HUDEP-2 (cell line): Measurements from ENCODE around the gene ARIH2.

Experiments used
- DNase-seq, 76 experiments: peaks; one replicate each; lab custom pipeline; 2025; ENCODE audit not compliant: unreplicated experiment in 76 of 76; lab: John Stamatoyannopoulos, UW

Gene ARIH2

GRCh38 chr3:49016414-49017228, 98.0 kb downstream of the ARIH2 start:
- DNase-seq, result no peak

DNA sequence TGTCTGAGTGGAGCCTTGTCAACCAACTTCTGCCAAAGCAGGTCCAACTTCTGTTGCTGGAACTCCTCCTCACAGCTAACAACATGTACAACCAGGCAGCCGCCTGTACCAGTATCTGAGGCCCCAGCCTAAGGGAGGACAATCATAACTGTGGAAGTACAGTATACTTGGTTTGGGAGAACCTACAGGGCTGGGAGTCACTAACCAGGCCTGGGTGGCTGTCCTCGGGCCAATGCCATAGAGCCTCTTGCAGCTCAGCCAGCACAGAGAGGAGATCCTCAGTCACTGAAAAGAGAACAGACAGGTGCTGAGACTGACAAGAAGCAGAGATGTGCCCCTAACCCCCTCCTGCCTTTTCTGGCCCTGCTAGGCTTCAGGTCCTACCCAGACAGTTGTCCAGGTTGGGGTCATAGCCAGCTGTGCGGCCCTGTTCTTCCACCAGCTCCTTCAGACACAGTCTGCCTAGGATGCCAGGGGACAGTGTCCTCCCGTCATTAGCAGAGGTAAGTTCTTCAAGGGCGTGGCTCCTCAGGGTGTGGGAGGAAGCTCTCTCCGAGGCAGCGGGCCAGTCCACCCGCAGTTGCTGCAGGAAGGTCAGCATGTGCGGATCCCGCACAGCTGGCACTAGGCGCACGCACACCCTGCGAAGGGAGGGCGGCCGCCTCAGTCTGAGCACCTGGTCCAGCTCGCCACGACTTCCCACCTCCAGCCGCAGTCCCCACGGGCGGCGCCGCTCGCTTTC, 98.8 kb downstream of the ARIH2 start:
- peak in 23 of 76 experiments; percentile 10 to 59 (median 27) for DNase-seq

DNA sequence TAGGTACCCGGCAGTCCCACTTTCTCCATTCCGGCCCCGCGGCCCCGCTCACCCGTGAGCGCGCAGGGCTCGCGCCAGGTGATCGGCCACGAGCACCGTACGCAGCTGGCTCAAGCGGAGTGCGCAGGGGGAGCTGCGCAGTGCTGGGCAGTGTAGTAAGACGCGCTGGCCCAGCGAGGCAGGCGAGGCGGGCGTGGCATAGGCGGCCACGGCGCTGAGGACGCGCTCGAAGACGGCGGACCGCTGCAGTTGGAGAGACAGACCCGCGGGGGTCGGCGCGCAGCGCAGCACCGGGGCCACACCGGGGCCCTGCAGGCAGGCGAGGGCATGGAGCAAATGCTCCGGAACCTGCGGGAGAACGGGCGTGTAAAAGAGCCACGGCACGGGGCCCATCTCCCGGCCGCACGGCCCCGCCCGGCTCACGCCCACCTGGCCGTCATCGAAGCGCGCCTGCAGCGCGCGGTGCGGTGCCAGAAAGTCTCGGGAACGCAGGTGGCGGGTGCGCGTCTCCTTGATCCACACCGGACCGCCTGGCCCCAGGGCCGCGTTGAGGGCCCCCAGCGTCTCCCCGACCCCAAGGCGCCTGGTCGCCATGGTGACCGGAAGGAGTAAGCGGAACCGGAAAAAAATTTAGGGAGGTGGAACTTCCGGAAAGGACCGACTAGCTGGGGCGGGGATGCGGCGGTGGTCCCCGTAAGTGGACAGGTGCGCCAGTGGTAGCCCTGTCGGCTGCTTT, 99.5 kb downstream of the ARIH2 start, which contains the start of gene DALRD3:
TSS of gene DALRD3 (minus strand) at position 610 of the 736 bp plus-strand sequence. CDS start at position 594, 16 bp downstream.
- DNase-seq, result peak in 63 of 76 experiments; percentile 13 to 81 (median 48)

DNA sequence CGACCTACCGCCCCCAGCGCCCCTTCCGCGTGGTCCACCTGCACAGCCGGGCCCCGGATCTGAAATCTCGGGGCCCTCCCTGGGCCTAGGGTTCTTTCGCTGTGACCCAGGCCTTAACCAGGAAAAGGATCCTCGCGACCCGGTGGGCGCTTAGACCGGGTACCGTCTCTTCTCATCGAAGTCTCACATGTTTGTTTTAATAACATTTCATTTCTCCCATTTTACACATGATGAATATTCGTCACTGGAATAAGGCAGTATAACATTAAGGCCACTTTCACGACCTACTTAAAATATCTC, 100.0 kb downstream of the ARIH2 start:
- peak in 1 of 76 experiments; percentile 48 for DNase-seq

- DNase-seq, result peak in 1 of 76 experiments; percentile 34
Observed at GRCh38 chr3:49019941-49020329, 101.3 kb downstream of the ARIH2 start.

- DNase-seq, result peak in 22 of 76 experiments; percentile 14 to 62 (median 34)
Observed at GRCh38 chr3:49020330-49021212, 101.9 kb downstream of the ARIH2 start.

DNA sequence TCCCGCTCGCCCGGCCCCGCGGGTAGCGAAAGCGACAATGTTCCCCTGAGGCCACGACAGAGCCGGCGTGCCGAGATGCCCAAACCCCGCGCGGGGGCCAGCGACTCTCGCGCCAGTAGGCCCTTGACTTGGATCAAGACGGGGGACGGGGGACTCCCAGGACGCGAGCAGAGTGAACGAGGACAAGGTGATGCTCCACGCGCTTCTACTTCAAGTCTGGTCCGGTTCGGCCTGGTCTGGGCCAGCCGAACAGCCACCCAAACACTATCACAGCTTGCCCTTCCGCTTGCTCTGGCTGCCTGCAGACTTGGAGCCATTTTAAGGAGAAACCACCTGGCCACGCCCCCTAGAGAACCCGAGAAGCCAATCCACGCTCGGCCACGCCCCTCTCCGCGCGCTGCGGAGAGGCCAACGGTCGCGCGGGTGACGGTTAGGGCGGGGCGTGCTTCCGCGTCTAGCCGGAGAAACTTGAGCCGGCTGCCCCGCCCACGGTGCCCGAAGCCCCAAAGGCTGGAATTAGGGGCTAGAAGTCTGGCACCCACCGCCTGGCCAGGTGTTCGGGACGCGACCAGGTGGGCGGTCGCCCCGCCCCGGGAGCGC, 102.7 kb downstream of the ARIH2 start:
- DNase-seq, result peak; percentile 70 to 99 (median 97)

DNA sequence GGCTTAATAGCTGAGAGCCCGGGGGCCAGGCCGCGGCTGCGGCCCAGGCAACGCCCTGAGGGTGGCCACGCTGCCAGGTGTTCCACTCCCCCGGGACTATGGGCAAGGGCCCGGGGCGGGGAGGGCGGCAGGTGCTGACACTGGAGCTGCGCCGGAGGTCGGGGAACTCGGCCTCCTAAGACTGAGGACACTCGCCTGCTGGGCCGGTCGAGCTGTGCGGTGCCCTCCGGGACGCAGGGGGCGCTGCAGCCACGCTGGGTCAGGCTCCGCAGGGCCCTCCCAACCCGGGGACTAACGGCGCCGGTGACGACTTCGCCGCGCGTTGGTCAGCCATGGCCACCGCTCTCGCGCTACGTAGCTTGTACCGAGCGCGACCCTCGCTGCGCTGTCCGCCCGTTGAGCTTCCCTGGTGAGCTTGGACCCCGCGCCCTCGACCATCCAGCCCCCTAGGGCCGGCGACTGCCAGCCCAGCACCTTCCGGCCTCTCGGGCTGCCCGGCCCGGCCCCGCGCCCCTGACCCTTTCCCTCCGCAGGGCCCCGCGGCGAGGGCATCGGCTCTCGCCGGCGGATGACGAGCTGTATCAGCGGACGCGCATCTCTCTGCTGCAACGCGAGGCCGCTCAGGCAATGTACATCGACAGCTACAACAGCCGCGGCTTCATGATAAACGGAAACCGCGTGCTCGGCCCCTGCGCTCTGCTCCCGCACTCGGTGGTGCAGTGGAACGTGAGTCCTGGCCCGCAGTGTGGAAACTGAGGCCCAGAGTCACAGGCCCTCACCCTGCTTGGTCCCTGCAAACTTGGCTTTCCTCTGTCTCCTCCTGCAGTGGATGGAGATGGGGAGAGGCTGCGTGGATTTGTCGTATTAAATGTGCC, 103.4 kb downstream of the ARIH2 start, which contains the start of gene NDUFAF3:
TSS of gene NDUFAF3 (plus strand) at position 309 of the 875 bp plus-strand sequence. CDS start at position 333, 24 bp downstream.
- peak in 74 of 76 experiments; percentile 46 to 92 (median 82) for DNase-seq

- peak in 13 of 76 experiments; percentile 8 to 65 (median 28) for DNase-seq
Observed at GRCh38 chr3:49022688-49023171, 104.1 kb downstream of the ARIH2 start.

DNA sequence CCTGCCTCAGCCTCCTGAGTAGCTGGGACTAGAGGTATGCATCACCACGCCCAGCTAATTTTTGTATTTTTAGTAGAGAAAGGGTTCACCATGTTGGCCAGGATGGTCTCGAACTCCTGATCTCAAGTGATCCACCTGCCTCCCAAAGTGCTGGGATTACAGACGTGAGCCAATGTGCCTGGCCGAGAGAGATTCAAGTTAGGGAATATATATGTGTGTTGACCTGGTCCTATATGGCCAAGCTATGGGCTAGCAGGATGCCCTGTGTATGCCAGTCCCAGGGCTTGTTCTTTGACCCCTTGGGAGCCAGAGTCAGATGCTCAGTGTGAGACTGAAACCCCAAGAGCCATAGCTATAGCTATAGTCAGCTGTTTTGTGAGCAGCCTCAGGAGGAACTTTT, 105.1 kb downstream of the ARIH2 start:
- no peak for DNase-seq

DNA sequence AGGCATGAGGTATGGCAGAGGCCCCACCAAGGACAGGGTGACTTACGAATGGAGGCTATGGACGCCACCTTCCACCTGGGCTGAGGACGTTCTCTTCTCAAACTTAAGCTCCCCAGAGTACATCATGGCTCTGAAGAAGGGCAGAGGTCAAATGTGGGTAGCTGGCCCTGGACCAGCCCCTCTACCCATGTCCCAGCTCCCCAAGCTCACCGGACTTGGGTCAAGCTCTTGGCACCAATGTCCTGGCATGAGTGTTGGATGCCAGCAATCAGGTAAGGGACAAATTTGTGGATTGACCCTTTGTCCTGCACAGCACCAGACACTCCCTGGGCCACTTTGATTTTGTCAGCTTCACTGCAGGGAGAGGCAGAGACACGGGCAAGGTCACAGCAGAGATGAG, 105.8 kb downstream of the ARIH2 start:
- no peak for DNase-seq

GRCh38 chr3:49025005-49025792, 106.6 kb downstream of the ARIH2 start:
- peak in 72 of 76 experiments; percentile 47 to 95 (median 83) for DNase-seq

DNA sequence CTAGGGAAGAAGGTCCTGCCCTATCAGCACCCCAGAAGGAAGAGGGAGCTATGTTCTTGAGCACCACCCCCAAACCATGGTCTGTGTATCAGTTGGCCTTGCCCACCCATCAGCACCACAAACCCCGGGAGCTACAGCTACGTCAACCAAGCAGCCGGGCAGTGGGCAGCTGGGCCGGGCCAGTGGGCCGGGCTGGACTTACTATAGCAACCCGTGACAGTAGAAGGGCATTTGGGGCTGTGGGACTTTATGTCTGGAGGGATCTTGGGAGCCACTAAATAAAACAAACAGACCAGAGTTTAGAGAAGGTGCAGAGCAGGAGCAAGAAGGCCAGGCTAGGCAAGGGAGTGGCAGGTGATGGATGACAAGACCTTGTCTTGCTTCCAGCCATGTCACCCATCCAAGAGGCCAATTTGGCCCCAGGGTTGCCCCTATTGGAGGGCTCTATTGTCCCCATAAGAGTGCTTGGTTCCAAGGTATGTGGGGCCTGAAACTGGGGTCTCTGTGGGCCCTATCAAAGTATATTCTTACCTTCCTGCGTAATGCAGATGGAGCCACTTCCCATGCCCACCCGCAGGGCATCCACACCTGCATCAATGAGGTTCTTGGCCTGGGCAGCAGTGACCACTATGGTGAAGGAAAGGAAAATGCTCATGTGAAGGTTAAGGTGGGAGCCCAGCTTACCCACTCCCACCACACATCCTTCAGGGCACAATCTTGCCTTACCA, 107.3 kb downstream of the ARIH2 start:
- DNase-seq, result no peak

DNA sequence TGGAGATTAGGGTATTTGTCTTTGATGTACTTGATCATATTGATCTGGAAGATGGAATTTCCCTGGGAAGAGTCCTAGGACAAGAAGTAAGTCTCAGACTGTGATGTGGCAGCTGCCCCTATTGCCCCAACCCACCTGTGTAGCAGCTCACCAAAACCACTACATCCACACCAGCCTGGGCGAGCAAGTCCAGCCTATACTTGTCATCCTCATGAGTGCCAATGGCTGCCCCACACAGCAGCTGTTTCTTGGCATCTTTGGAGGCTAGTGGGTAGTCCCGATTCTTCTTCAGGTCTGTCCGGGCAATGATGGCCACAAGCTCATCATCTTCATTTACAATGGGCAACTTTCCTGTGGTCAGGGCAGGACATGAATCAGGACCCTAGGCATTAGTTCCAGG, 107.9 kb downstream of the ARIH2 start:
- no peak for DNase-seq

DNA sequence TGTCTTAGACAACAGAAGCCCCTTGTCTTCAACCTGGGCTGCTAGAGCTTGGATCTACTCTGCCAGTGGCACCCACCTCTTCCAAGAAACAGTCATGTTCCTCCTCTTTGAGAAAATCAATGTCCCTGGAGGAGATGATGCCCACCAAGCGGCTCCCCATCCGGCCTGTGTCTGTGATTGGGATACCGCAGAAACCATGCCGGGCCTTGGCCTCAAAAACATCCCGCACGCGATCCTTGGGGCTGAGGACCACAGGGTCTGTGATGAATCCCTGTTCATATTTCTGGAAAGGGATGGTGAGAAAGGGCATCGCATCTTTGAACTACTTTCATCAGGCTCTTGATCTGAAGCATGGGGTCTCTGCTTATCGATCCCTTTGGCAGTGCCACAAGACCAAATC, 109.0 kb downstream of the ARIH2 start:
- DNase-seq, result no peak

DNA sequence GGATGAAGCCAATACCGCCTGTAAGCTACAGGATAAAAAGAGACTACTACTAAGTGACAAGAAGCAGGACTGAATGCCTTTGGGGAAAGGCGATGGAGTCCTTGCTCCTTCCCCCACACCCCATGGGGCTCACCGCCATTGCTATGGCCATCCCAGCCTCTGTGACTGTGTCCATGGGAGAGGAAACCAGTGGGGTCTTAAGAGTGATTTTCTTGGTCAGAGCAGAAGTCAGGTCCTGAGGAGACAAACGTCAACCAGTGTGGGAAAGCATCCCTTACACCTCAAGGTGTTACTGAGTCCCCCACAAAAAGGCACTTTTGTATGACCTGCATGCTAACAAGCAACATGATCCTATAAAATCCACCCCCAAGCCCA, 109.6 kb downstream of the ARIH2 start:
- no peak for DNase-seq
